GM12878 (cell line): Measurements from ENCODE around the gene CDC37. TPM values are rescaled to one million over a fixed set of nuclear protein-coding genes. Genes with fewer than 3 reads are reported as not detected.
A peak's percentile ranks its signal among the peaks of the same experiment; 100 is the strongest.

ENCODE experiments used
- BHLHE40 ChIP-seq, 2 experiments: fragments of 450-650 bp in 1 of 2; IDR thresholded peaks; 2 replicates each; pipeline ENCODE4 v1.6.1; 2011 to 2017; ENCODE audit warnings: low read depth in 2 of 2, borderline replicate concordance in 1 of 2, improper control_type of control experiment in 1 of 2, low read length in 1 of 2, mild to moderate bottlenecking in 1 of 2
- GABPA ChIP-seq: IDR thresholded peaks from 2 replicates; pipeline ENCODE4 v1.6.1; 2014; ENCODE audit warnings: antibody characterized with exemption, low read depth, mild to moderate bottlenecking, inconsistent platforms
- HDGF ChIP-seq: fragments of 450-650 bp; IDR thresholded peaks from 2 replicates; pipeline ENCODE4 v1.6.1; 2016; ENCODE audit warnings: antibody characterized with exemption
- ZNF217 ChIP-seq: fragments of 450-650 bp; IDR thresholded peaks from 2 replicates; pipeline ENCODE4 v1.6.1; 2017; ENCODE audit warnings: antibody characterized with exemption, mild to moderate bottlenecking
- ZSCAN29 ChIP-seq: fragments of 450-650 bp; IDR thresholded peaks from 2 replicates; pipeline ENCODE4 v1.6.1; 2017; ENCODE audit warnings: mild to moderate bottlenecking, moderate library complexity
- ZZZ3 ChIP-seq: IDR thresholded peaks from 2 replicates; pipeline ENCODE4 v1.6.1; 2011; ENCODE audit warnings: low read depth; ENCODE audit not compliant: control insufficient read depth, insufficient read length
- polyA plus RNA-seq, 11 experiments: library from polyadenylated mRNA; depleted of rRNA in 4 of 11; unstranded in 6 of 11; stranded (reverse) in 5 of 11; fragments of >200 nt; fragmentation: Nextera tagmentation in 4 of 11; fragmentation: Illumina TruSeq in 1 of 11; extraction: Ambion mirVana in 4 of 11; extraction: Trizol in 1 of 11; gene quantifications; 1 replicate in 1 of 11; 2 replicates in 10 of 11; pipeline versions ENCODE4 v1.2.1 to v1.2.3, GENCODE V29; 2011 to 2016; ENCODE audit warnings: inconsistent platforms in 2 of 11, missing spikeins in 2 of 11, low read depth in 1 of 11
- total RNA-seq, 4 experiments: library from RNA; depleted of rRNA in 3 of 4; stranded (reverse); fragments of >200 nt in 3 of 4; fragmentation: Illumina TruSeq in 1 of 4; extraction: Trizol in 1 of 4; gene quantifications; 2 replicates each; pipeline versions ENCODE4 v1.2.1 to v1.2.3, GENCODE V29; 2013 to 2021
- TF ChIP-seq, protein P1 (sequence below): fragments of 450-650 bp; conservative IDR thresholded peaks from 2 replicates; pipeline ENCODE4 v1.6.1; 2017; ENCODE audit warnings: mild to moderate bottlenecking, moderate library complexity
- TF ChIP-seq, protein P2 (sequence below): IDR thresholded peaks from 2 replicates; pipeline ENCODE4 v1.6.1; 2011; ENCODE audit warnings: low read depth, mild to moderate bottlenecking, low read length, moderate library complexity, borderline replicate concordance; ENCODE audit errors: extremely low read depth
- TF ChIP-seq, protein P3 (sequence below): fragments of 450-650 bp; IDR thresholded peaks from 2 replicates; pipeline ENCODE4 v1.6.1; 2017; ENCODE audit warnings: mild to moderate bottlenecking, moderate library complexity

CDC37 gene
- total and polyA plus RNA-seq, 10 of the 15 experiments (the other 5 are each of a cell fraction or from before 2014, with no cell fraction given) = 4.7 to 265 (median 176) TPM

GRCh38 chr19:10404888-10405820 is 1.8 kb upstream of the CDC37 start (continued):
- TF ChIP-seq, protein P1, sequence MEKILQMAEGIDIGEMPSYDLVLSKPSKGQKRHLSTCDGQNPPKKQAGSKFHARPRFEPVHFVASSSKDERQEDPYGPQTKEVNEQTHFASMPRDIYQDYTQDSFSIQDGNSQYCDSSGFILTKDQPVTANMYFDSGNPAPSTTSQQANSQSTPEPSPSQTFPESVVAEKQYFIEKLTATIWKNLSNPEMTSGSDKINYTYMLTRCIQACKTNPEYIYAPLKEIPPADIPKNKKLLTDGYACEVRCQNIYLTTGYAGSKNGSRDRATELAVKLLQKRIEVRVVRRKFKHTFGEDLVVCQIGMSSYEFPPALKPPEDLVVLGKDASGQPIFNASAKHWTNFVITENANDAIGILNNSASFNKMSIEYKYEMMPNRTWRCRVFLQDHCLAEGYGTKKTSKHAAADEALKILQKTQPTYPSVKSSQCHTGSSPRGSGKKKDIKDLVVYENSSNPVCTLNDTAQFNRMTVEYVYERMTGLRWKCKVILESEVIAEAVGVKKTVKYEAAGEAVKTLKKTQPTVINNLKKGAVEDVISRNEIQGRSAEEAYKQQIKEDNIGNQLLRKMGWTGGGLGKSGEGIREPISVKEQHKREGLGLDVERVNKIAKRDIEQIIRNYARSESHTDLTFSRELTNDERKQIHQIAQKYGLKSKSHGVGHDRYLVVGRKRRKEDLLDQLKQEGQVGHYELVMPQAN = no peak
- no peak for TF ChIP-seq ZNF217
- 0 out of 4 replicates have a peak, but pooled peaks of 1 of the 2 experiments have one; percentile 56 for TF ChIP-seq BHLHE40 (IDR thresholded peaks at IDR 0.05; ENCODE audit: borderline replicate concordance in 1 of 2, low read depth in 2 of 2, low read length in 1 of 2)
- TF ChIP-seq, protein P2, sequence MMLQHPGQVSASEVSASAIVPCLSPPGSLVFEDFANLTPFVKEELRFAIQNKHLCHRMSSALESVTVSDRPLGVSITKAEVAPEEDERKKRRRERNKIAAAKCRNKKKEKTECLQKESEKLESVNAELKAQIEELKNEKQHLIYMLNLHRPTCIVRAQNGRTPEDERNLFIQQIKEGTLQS = no peak
- TF ChIP-seq HDGF = no peak
- TF ChIP-seq ZZZ3 = no peak
- TF ChIP-seq GABPA = no peak
- no peak for TF ChIP-seq ZSCAN29
- TF ChIP-seq, protein P3, sequence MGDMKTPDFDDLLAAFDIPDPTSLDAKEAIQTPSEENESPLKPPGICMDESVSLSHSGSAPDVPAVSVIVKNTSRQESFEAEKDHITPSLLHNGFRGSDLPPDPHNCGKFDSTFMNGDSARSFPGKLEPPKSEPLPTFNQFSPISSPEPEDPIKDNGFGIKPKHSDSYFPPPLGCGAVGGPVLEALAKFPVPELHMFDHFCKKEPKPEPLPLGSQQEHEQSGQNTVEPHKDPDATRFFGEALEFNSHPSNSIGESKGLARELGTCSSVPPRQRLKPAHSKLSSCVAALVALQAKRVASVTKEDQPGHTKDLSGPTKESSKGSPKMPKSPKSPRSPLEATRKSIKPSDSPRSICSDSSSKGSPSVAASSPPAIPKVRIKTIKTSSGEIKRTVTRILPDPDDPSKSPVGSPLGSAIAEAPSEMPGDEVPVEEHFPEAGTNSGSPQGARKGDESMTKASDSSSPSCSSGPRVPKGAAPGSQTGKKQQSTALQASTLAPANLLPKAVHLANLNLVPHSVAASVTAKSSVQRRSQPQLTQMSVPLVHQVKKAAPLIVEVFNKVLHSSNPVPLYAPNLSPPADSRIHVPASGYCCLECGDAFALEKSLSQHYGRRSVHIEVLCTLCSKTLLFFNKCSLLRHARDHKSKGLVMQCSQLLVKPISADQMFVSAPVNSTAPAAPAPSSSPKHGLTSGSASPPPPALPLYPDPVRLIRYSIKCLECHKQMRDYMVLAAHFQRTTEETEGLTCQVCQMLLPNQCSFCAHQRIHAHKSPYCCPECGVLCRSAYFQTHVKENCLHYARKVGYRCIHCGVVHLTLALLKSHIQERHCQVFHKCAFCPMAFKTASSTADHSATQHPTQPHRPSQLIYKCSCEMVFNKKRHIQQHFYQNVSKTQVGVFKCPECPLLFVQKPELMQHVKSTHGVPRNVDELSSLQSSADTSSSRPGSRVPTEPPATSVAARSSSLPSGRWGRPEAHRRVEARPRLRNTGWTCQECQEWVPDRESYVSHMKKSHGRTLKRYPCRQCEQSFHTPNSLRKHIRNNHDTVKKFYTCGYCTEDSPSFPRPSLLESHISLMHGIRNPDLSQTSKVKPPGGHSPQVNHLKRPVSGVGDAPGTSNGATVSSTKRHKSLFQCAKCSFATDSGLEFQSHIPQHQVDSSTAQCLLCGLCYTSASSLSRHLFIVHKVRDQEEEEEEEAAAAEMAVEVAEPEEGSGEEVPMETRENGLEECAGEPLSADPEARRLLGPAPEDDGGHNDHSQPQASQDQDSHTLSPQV = no peak
